HG02870 (cell line): ENCODE measurements around the gene TNIK.

ENCODE experiments used
- ATAC-seq: cut with Tn5 transposase; IDR thresholded peaks from one replicate; pipeline ENCODE4 v1.9.1; 2021; ENCODE audit warnings: mild to moderate bottlenecking, moderate library complexity; ENCODE audit not compliant: unreplicated experiment

The TNIK gene

DNA sequence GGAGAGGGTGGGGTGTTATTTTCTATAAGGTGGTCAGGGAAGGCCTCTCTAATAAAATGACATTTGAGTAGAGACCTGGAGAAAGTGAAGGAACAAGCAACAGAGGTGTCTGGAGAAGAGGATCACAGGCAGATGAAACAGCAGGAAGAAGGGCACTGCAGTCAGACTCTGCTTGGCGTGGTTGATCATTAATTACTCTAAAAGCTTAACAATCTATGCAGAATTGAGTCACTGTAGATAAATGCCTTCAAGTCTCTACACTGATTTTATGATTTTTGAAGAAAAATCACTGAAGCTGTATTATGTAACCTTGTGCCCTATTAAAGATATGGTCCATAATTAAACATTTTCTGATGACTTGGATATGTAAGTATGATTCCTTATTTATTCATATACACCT lies 114.2 kb downstream of the TNIK start:
- ATAC-seq: no peak

DNA sequence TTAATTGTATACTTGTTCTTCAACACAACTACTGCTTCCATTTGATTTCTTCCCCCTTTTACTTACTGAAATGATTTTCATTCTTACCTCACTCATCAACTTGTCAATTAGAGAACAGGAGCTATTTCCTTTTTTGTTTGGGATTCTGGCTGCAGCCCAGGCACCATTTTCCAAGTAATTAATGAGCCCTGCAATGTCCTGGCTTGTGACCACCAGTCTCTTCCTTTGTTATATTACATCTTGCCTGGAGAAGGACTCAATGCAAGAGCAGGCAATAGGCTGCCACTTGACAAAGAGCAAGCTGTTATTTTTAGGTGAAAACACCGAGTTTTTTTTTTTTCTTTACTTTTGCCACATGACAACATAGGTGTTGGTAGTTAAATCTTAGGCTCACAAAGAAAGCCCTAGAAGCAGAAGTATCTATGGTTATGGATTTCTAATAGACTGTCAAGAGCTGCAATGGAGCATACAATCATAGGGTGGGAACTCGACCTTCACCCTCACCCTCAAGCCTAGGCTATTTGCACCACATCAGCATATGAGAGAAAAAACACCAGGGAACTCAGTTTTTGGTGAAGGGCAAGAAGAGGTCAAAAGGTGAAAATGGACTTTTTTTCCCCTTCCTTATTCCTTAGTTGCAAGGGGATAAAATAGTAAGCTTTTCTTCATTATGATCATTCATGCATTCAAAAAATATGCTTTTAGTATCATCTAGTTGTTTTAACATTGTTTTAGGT lies 114.9 kb downstream of the TNIK start:
- no peak for ATAC-seq

- no peak for ATAC-seq
Measured at GRCh38 chr3:171343693-171344092, 116.5 kb downstream of the TNIK start.

GRCh38 chr3:171342783-171343420 lies 117.3 kb downstream of the TNIK start:
- ATAC-seq: no peak

DNA sequence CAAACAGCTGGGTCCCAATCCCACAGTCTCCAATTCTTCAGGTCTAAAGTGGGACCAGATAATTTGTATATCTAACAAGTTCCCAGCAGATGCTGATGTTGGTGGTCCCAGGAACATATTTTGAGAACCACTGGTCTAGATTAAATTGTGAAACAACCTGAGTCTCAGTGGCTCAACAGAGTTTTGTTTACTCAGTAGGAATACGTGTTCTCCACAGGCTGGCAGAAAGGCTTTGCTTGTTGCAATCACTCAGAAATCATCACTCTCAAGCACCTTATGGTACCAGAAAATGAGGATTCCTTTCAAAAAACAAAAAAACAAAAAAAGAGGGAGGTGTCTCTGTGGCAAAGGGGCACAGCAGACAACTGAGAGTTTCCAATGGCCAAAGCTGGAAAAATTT lies 118.0 kb downstream of the TNIK start:
- no peak for ATAC-seq

DNA sequence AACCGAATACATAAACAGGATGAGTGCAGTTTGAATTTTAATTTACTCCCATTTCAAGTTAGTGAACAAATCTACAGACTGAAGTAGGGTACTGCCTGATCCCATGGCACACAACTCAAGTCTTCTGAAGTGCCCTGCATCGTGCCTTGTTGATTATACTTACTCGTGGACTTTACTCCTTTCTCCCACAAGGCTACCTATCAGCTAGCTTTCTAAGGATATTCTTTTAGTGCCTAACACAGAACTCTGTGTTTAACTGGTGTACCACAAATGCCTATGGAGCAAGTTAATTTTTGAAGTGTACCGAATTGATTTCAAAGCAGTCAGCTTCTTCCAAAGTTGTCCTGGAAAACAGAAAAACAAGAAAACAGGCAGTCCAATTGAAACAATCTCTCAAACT lies 119.8 kb downstream of the TNIK start:
- ATAC-seq: no peak

DNA sequence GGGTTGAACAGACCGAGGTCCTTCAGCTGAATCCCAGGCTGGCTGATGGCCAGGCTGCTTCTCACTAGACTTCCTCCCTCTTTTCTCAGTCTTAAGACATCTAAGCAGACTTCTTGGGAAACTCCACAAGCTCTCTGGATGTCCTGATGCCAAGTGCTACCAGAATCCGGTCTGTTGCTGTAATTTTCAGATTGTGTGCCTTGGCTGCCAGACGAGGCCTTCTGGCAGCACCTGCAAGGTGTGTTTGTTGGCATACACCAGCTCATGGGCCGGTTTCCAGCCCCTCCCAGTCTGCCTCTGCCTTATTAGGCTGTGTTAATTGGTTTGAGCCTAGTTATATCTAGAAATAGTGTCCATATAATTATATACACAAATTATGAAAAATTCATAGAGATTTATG lies 120.6 kb downstream of the TNIK start:
- ATAC-seq: no peak

- ATAC-seq: no peak
Measured at GRCh38 chr3:171336406-171336805, 123.8 kb downstream of the TNIK start.

DNA sequence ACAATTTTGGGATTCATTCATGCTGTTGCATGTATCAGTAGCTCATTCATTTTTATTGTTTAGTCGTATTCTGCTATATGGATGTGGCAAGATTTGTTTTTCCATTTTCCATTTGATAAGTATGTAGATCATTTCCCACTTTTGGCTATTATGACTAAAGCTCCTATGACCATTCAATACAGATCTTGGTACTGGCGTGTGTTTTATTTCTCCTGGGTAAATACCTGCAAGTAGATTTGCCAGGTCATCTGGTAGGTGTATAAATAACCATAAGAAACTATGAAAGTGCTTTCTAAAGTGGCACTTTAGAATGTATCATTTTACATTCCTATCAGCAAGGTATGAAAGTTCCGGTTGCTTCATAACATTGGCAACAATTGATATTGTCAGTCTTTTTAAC lies 124.6 kb downstream of the TNIK start:
- ATAC-seq: no peak

DNA sequence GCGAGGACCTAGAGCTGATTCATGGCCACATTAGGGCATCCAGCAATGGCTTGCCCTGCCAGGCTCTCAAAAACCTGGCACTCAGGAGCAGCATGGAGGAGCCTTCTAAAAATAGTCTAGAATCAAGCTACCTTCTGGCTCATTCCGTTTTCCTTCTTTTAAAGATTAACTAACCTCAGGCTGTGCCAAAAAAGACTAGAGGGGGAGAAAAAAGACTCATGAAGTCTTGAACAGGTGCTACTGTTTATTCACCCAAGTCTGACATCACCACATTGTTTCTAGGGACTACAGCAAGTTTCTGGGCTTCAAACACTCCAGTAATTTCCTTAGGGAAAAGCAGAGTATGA lies 125.8 kb downstream of the TNIK start:
- ATAC-seq: no peak

- no peak for ATAC-seq
Measured at GRCh38 chr3:171333784-171334464, 126.3 kb downstream of the TNIK start.

DNA sequence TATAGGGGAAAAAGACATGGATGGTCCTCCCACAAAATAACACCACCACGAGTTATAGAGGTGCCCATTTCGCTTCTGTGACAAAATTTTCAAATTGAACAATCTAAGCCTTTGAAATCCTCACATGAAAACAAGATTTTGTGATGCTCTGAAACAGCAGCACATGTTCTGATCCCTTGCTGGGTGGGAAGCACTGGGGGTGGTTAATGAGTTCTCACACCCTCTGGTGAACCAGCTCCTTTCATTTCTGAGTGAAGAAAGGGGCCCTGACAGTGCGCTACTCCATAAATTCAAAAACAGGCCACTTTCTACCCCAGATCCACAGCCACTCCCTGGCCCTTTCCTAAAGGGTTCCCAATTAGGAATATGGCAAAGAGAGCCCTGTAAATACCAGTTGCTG lies 129.3 kb downstream of the TNIK start:
- ATAC-seq: no peak

DNA sequence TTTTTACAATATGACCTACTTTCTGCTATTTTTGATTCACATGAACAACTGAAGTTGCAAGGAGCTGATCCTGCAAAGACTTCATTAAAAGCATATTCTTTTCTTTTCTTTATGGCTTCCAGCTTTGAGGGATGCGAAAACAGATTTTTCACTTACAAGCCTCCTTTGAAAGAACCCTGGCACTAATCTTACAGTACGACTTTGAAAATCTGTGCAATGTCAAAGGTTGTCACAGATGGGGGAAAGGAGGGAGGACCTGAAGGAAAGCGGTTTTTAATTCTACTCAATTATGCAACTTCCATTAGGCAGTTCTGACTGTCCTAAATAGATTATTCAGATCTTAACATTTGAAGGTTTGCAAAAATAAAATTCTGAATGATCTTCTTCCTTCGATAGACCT lies 130.5 kb downstream of the TNIK start:
- no peak for ATAC-seq

DNA sequence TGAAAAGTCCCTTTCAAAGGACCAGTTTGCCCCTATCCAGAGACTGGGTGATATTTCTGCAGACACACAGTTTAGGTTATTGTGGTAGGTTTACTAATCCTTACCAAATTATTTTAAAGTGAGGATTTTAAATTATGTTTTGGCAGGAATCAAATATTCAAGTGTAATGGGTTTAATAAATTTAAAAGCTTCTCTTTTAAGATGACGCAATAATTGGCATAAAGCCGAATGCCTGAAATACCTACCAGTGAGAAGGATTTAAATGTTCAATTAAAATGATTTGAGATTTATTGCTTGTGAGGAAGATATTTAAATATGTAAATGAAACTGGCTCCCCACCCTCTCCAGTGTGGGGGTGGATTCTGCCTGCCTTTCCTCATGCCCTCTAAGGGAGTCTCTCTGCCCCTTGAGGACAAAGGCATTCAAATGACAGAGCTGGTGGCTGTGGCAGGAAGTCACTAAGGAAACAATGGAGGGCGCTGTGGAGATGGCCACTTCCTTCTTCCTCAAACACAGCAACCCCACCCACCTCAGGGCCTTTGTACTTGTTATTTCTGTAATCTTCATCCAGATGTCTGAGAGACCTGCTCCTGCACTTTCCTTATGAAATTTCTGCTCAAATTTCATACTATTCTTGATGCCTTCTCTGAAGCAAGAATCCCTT lies 131.7 kb downstream of the TNIK start:
- ATAC-seq: no peak

DNA sequence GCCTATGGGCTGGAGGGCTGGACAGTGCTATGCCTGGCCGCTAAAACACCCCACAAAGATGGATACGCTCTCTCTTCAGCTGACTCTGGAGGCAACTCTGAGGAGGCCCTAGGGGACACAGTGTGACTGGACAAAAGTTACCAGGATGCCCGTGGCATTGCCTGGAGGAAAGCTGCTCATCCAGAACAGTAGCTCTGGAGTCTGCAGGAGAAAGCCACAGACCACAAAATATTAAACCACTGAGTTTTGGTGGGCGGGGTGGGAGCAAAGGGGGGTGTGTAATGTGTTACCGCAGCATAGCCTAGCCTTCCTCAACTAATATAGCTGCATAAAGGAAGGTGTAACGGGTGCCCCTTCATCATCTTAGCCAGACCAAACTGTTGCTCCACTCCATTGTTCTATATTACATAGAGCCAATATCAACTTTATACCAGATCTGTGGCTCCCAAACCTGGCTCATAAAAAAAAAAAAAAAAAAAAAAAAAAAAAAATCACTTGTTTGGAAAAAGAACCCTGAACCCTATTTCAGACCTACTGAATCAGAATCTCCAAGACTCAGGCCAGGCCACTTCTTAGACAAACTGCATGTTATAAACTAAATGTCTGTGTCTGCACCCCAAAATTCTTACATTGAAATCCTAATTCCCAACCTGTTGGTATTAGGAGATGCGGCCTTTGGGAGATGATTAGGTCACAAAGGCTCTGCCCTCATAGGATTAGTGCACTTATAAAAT lies 132.6 kb downstream of the TNIK start:
- no peak for ATAC-seq

DNA sequence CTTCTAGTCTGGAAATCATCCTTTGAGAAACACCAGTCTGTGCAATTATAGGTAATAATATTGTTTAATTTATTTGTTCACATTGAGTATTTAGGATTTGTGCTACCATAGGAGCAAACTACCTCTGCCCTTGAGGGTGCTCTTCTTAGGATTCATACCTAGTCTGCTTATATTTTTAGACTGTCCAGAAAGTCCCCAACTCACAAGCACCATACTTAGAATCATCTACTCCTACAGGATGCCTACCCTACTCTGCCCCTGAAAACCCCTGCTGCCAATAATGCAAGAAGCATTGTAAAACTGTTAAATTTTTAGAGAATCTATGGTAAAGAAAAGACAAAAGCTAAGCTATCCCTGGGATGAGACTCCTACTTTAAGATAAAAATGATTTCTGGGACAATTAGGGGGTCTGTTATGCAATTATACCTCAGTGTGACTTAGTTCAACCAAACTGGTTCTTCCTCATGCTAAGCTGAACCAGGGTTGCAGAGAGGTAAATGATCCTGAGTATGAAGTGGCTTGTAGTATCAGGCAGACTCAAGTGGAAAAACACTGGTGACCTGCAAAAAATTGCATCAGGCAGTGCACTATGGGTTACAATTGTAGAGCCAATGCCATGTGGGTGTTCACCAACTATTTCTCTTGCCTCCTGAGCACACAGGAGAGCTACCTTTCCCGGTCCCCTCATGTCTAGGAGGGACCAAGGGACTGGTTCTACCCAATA lies 133.3 kb downstream of the TNIK start:
- no peak for ATAC-seq

DNA sequence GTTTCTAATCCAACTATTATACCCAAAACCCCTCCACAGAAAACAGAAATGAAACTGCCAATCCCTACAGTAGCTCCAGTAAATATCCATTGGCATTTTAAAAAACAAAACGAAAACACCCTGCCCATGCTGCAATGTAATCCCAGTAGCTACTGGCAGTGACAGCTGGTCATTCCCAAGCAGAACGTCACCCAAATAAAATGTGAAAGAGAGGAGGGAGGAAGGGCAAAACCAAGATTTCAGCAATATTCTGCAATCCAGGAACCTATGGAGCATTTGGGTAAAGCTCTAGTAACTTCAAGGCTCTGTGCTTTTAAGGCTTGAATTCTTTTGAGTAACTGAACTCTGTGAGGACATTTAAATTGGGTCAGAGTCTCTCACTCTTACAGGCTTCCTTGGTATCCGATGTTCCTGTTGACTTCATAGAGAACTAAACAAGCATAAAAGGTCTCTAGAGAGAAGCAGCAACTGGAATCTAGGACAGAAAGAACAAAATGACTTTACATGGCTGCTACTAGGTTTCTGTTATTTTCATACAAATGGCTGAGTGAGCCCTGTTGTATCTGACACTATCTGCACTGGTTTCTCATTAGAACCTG lies 136.2 kb downstream of the TNIK start:
- ATAC-seq: no peak

DNA sequence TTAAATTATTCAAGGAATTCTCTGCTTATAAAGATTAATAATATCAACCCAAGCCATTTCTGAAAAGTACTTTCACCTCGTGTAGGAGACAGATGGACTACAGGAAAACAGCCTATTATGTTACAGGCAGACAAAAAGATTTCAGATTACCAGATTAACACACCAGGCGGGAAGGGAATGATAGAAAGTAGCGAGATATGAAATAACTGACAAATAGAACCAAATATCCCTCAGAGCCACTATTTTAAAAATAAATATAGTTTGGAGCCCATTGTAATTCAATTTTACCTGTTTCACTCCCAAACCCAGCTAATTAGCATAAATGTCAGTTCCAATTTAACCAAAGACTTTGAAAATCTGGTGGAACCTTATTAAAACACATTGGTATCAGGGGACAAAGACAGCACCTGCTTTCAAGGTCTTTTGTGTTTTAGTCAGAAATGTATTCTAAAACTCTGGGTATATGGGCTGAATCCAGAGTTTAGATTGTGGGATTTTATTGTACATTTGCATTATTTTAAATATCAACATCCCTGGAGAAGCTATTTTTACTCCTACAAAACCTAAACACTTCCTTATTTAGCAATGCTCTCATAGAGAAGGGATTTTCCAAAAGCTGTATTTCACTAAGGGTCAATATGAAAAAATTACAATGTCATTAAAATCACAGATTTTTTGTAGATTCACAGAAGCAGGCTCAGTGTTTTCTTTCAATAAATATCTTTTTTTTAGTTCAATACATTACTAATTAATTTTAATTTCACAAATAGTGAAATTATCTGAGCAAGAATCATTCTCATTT lies 138.4 kb downstream of the TNIK start:
- no peak for ATAC-seq
